ENCODE results near the gene ST14.
"Not testable (repeated sequence)": the region's sequence is repeated elsewhere in the genome, so short reads cannot be mapped to it uniquely, and the experiment has no call there.

ST14 gene

GRCh38 chr11:130243816-130244215 lies 84.2 kb downstream of the ST14 start:
- no peaks in the 10 kb centered on the region for H3K4me1 ChIP-seq (ENCODE audit: insufficient read depth, insufficient read length)
- no peaks in the 10 kb centered on the region for H3K9me3 ChIP-seq (ENCODE audit: insufficient read depth, low read length)
- H3K9ac ChIP-seq (ENCODE audit: insufficient read length, low read depth) = no peak overlapping the region
- no peak overlapping the region for H3K4me3 ChIP-seq (ENCODE audit: insufficient read length, low read depth)
- TF ChIP-seq ZNF274 (IDR thresholded peaks at IDR 0.05; ENCODE audit: low read depth, low read length) (no peak), SUZ12 (IDR thresholded peaks at IDR 0.05; ENCODE audit: extremely low read depth, insufficient read depth, insufficient read length) (no peak), YY1 (IDR thresholded peaks at IDR 0.05; ENCODE audit: insufficient read depth, insufficient read length) (no peak)
- H3K36me3 ChIP-seq (ENCODE audit: insufficient read depth, insufficient read length, low read length) = no peaks in the 10 kb centered on the region
- H3K27me3 ChIP-seq (ENCODE audit: insufficient read depth, insufficient read length) = no peaks in the 10 kb centered on the region
- no peak for DNase-seq (ENCODE audit: low read depth, low spot score)

DNA sequence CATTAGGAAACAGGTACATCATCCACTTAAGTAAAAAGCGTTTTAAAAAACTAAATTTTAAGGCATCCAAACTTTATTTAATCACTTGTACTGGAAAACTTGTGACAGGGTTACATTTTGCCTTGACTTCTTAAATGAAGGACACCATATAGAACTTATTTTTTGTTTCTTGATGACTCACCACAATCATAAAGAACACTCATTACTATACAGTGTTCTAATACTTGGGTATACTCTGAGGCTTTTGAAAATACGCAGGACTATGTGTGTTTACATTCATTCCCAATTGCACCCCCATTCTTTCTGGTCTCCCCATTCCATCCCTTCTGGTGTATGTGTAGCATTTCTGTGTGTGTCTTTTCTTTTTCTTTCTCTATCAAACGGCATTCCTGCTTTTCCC lies 85.3 kb downstream of the ST14 start:
- H3K36me3 ChIP-seq (ENCODE audit: insufficient read depth, insufficient read length, low read length) = no peaks in the 10 kb centered on the region
- H3K9ac ChIP-seq (ENCODE audit: insufficient read length, low read depth) = no peak overlapping the region
- no peaks in the 10 kb centered on the region for H3K4me1 ChIP-seq (ENCODE audit: insufficient read depth, insufficient read length)
- DNase-seq (ENCODE audit: low read depth, low spot score) = no peak
- no peak overlapping the region for H3K4me3 ChIP-seq (ENCODE audit: insufficient read length, low read depth)
- H3K27me3 ChIP-seq (ENCODE audit: insufficient read depth, insufficient read length) = no peaks in the 10 kb centered on the region
- TF ChIP-seq SUZ12 (IDR thresholded peaks at IDR 0.05; ENCODE audit: extremely low read depth, insufficient read depth, insufficient read length) (no peak), YY1 (IDR thresholded peaks at IDR 0.05; ENCODE audit: insufficient read depth, insufficient read length) (no peak), ZNF274 (IDR thresholded peaks at IDR 0.05; ENCODE audit: low read depth, low read length) (no peak)
- H3K9me3 ChIP-seq (ENCODE audit: insufficient read depth, low read length) = no peaks in the 10 kb centered on the region

- H3K36me3 ChIP-seq (ENCODE audit: insufficient read depth, insufficient read length, low read length); H3K4me1 ChIP-seq (ENCODE audit: insufficient read depth, insufficient read length); H3K4me3 ChIP-seq (ENCODE audit: insufficient read length, low read depth); H3K9me3 ChIP-seq (ENCODE audit: insufficient read depth, low read length); DNase-seq (ENCODE audit: low read depth, low spot score); H3K9ac ChIP-seq (ENCODE audit: insufficient read length, low read depth); H3K27me3 ChIP-seq (ENCODE audit: insufficient read depth, insufficient read length): not testable (repeated sequence)
Measured at GRCh38 chr11:130245375-130245774, 85.8 kb downstream of the ST14 start.

DNA sequence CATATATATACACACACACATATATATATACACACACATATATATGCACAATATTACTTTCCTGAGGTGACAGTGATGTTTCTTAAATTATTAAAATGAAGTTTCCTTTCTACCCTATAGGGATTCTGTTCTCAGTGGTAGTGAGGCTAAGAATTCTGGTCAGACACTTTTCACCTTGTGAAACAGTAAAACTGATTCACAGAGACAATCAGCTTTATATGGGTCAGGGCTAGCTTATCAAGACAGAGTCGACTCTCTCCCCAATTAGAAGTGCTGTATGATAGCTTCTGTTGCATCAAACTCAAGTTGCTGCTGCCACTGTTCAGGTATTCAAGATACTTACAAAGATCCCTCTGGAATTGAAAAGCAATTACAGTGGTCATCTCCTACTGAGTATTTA lies 86.7 kb downstream of the ST14 start:
- no peaks in the 10 kb centered on the region for H3K9me3 ChIP-seq (ENCODE audit: insufficient read depth, low read length)
- no peaks in the 10 kb centered on the region for H3K36me3 ChIP-seq (ENCODE audit: insufficient read depth, insufficient read length, low read length)
- no peaks in the 10 kb centered on the region for H3K4me1 ChIP-seq (ENCODE audit: insufficient read depth, insufficient read length)
- no peak overlapping the region for H3K9ac ChIP-seq (ENCODE audit: insufficient read length, low read depth)
- H3K4me3 ChIP-seq (ENCODE audit: insufficient read length, low read depth) = no peak overlapping the region
- no peak for DNase-seq (ENCODE audit: low read depth, low spot score)
- no peaks in the 10 kb centered on the region for H3K27me3 ChIP-seq (ENCODE audit: insufficient read depth, insufficient read length)
- no peak for TF ChIP-seq ZNF274 (IDR thresholded peaks at IDR 0.05; ENCODE audit: low read depth, low read length)
- TF ChIP-seq SUZ12 (IDR thresholded peaks at IDR 0.05; ENCODE audit: extremely low read depth, insufficient read depth, insufficient read length) = no peak
- TF ChIP-seq YY1 (IDR thresholded peaks at IDR 0.05; ENCODE audit: insufficient read depth, insufficient read length) = no peak

DNA sequence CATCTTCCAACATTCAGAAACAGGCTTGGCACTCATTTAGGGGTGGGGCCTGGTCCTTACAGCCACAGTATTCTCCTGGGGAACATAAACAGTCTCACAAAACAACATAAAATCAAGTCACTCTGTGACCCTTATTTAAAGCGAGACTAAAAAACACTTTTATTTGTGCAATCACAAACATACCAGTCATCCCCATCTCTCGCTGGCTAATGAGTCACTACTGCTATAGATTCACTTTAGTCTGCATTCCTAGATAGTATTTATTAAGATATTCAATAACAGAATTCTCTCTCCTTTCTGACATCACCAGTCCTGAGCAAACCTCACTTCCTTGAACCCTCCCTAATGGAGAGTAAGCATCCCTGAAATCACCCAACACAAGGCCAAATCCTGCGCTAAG lies 87.2 kb downstream of the ST14 start:
- Histone ChIP-seq H3K9ac (ENCODE audit: insufficient read length, low read depth) (no peak overlapping the region), H3K4me3 (ENCODE audit: insufficient read length, low read depth) (no peak overlapping the region), H3K27me3 (ENCODE audit: insufficient read depth, insufficient read length) (no peaks in the 10 kb centered on the region), H3K36me3 (ENCODE audit: insufficient read depth, insufficient read length, low read length) (no peaks in the 10 kb centered on the region), H3K9me3 (ENCODE audit: insufficient read depth, low read length) (no peaks in the 10 kb centered on the region), H3K4me1 (ENCODE audit: insufficient read depth, insufficient read length) (no peaks in the 10 kb centered on the region)
- TF ChIP-seq SUZ12 (IDR thresholded peaks at IDR 0.05; ENCODE audit: extremely low read depth, insufficient read depth, insufficient read length) (no peak), ZNF274 (IDR thresholded peaks at IDR 0.05; ENCODE audit: low read depth, low read length) (no peak), YY1 (IDR thresholded peaks at IDR 0.05; ENCODE audit: insufficient read depth, insufficient read length) (no peak)
- DNase-seq (ENCODE audit: low read depth, low spot score) = no peak

- Histone ChIP-seq H3K36me3 (ENCODE audit: insufficient read depth, insufficient read length, low read length) (no peaks in the 10 kb centered on the region), H3K27me3 (ENCODE audit: insufficient read depth, insufficient read length) (no peaks in the 10 kb centered on the region), H3K4me1 (ENCODE audit: insufficient read depth, insufficient read length) (no peaks in the 10 kb centered on the region), H3K9ac (ENCODE audit: insufficient read length, low read depth) (no peak overlapping the region), H3K9me3 (ENCODE audit: insufficient read depth, low read length) (no peaks in the 10 kb centered on the region), H3K4me3 (ENCODE audit: insufficient read length, low read depth) (no peak overlapping the region)
- no peak for DNase-seq (ENCODE audit: low read depth, low spot score)
- TF ChIP-seq YY1 (IDR thresholded peaks at IDR 0.05; ENCODE audit: insufficient read depth, insufficient read length) (no peak), ZNF274 (IDR thresholded peaks at IDR 0.05; ENCODE audit: low read depth, low read length) (no peak), SUZ12 (IDR thresholded peaks at IDR 0.05; ENCODE audit: extremely low read depth, insufficient read depth, insufficient read length) (no peak)
Measured at GRCh38 chr11:130247319-130247718, 87.7 kb downstream of the ST14 start.

DNA sequence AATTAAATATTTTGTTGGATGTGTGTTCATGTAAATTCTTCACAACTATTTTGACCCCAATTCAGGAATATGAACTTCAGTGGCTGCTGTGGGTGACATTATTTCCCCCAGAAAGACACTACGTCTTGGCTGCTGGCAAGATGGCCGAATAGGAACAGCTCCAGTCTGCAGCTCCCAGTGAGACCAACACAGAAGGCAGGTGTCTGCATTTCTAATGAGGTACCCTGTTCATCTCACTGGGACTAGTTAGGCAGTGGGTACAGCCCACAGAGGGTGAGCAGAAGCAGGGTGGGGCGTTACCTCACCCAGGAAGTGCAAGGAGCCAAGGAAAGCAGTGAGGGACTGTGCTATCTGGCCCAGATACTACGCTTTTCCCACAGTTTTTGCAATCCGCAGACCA lies 89.8 kb downstream of the ST14 start:
- no peaks in the 10 kb centered on the region for H3K27me3 ChIP-seq (ENCODE audit: insufficient read depth, insufficient read length)
- no peak for DNase-seq (ENCODE audit: low read depth, low spot score)
- H3K36me3 ChIP-seq (ENCODE audit: insufficient read depth, insufficient read length, low read length) = no peaks in the 10 kb centered on the region

DNA sequence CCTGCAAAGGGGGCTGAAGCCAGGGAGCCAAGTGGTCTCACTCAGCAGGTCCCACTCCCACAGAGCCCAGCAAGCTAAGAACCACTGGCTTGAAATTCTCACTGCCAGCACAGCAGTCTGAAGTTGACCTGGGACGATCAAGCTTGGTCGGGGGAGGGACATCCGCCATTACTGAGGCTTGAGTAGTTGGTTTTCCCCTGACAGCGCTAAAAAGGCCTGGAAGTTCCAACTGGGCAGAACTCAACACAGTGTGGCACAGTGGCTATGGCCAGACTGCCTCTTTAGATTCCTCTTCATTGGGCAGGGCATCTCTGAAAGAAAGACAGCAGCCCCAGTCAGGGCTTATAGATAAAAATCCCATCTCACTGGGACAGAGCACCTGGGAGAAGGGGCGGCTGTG lies 90.3 kb downstream of the ST14 start:
- H3K27me3 ChIP-seq (ENCODE audit: insufficient read depth, insufficient read length); H3K4me3 ChIP-seq (ENCODE audit: insufficient read length, low read depth); H3K36me3 ChIP-seq (ENCODE audit: insufficient read depth, insufficient read length, low read length); H3K9me3 ChIP-seq (ENCODE audit: insufficient read depth, low read length); H3K9ac ChIP-seq (ENCODE audit: insufficient read length, low read depth); DNase-seq (ENCODE audit: low read depth, low spot score); H3K4me1 ChIP-seq (ENCODE audit: insufficient read depth, insufficient read length): not testable (repeated sequence)

More for the DNA sequence above, 89.8 kb downstream of the ST14 start:
- TF ChIP-seq YY1 (IDR thresholded peaks at IDR 0.05; ENCODE audit: insufficient read depth, insufficient read length) (no peak), SUZ12 (IDR thresholded peaks at IDR 0.05; ENCODE audit: extremely low read depth, insufficient read depth, insufficient read length) (no peak), ZNF274 (IDR thresholded peaks at IDR 0.05; ENCODE audit: low read depth, low read length) (no peak)
- H3K4me1 ChIP-seq (ENCODE audit: insufficient read depth, insufficient read length) = no peaks in the 10 kb centered on the region
- H3K9me3 ChIP-seq (ENCODE audit: insufficient read depth, low read length) = no peaks in the 10 kb centered on the region
- no peak overlapping the region for H3K4me3 ChIP-seq (ENCODE audit: insufficient read length, low read depth)
- H3K9ac ChIP-seq (ENCODE audit: insufficient read length, low read depth) = no peak overlapping the region

GRCh38 chr11:130251763-130252162 lies 92.2 kb downstream of the ST14 start:
- H3K4me1 ChIP-seq (ENCODE audit: insufficient read depth, insufficient read length); H3K4me3 ChIP-seq (ENCODE audit: insufficient read length, low read depth); H3K9ac ChIP-seq (ENCODE audit: insufficient read length, low read depth); DNase-seq (ENCODE audit: low read depth, low spot score); H3K27me3 ChIP-seq (ENCODE audit: insufficient read depth, insufficient read length); H3K36me3 ChIP-seq (ENCODE audit: insufficient read depth, insufficient read length, low read length); H3K9me3 ChIP-seq (ENCODE audit: insufficient read depth, low read length): not testable (repeated sequence)

All from NT2/D1 (cell line).